ENCODE data around the gene AXIN1.
"Not testable (repeated sequence)": the region's sequence is repeated elsewhere in the genome, so short reads cannot be mapped to it uniquely, and the experiment has no call there.

Gene AXIN1

DNA sequence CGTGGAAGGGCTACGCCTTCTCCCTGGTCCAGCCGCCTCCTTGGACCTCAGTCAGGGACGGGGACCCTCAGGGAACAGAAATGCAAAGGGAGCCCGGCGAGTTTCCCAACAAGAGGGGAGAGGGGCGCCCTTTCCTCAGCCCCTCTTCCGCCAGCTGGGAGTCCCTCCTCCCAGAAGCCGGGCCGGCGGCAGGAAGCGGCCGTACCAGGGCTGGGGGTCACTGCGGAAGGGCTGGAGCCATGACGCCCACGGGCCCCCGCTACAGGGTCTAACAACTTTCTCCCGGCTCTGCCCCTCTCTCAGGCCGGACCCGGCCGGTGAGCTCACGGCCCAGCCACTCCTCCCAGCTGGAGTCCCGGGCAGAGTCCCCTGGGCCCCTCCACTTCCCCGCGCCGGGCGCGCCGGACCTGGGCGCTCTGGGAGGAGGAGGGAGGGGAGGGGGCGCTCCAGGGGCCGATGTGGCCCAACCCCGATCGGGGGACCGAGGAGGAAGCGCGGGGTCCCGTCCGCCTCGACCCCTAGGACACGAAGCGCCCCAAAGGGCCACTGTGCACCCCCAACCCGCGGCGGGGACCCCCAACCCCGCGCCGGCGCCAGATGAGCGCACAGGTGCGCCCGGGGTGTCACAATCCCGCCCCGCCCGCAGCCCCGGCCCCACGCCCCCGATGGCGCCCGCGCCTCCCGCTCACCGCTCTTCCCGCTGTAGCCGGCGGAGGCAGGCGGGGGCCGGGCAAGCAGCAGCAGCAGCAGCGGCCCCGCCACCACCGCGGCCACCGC, 28.7 kb upstream of the AXIN1 start:
- DNase-seq, result no peak

DNA sequence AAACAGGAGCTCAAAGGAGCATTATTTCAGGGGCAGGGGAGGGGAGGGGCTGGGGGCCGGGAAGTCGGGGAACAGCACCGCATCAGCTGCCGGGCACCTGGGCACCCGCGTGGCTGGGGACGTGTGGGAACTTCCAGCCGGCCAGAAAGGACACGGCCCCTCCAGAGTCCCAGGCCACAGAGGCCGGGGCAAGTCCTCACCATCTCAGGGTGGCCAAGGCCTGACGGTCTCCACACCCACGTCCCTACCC, 28.2 kb upstream of the AXIN1 start:
- no peak for DNase-seq

DNA sequence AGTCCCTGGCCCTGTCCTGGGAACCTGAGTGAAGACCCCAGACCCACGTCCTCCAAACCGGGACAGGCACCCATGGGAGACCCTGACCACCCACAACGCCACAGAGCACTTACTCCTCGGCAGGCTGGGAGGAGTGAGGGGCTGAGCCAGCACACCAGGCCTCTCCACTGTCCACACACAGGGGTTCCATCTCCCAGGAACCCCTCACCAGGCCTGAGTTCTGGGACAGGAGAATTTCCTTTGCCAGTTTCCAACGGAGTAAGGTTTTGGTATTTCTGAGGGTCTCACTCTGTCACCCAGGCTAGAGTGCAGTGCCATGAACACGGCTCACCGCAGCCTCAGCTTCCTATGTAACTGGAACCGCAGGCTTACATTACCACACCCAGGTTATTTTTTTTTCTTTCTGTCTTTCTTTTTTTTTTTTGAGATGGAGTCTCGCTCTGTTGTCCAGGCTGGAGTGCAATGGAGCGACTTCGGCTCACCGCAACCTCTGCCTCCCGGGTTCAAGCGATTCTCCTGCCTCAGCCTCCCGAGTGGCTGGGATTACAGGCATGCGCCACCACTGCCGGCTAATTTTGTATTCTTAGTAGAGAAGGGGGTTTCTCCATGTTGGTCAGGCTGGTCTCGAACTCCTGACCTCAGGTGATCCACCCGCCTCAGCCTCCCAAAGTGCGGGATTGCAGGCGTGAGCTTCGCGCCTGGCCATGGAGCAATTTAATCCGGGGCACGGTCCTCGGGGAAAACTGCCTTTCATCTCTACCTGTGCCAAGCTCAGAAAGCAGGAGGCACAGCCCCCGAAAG, 27.6 kb upstream of the AXIN1 start:
- DNase-seq, result no peak

DNA sequence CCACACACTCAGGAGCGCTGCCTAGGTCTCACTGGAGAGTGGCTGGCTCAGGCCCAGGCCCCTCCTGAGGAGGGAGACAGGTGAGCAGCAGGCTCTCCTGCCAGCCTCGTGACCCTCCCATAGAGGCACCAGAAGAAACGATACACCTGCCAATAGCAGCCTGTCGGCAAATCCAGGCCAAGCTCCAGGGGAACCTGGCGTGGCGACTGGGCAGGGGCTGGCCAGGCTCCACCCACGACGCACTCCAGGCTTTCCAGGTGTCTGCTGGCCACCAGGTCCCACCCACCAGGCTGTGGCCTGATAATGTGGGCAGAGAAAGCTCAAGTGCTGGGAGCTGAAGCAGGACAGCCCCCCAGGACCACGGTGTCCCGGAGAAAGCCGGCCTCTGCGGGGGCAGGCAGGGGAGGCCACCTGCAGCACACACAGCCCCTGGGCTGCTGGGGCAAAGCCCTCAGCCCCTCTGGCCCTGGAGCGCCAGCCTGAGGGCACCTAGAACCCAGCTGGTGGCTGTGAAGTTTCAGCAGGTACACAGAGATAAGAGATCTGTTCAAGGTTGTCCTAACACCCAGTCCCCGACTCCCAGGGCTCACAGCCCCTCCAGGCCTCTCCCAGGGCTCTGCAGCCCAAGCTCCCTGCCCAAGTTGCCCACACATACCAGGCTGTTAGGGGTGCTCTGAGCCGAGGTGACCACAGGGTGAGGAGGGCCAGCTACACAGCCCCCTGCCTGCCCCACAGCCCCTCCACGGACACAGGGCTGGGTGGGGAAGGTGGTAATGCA, 26.8 kb upstream of the AXIN1 start:
- DNase-seq, result no peak

DNA sequence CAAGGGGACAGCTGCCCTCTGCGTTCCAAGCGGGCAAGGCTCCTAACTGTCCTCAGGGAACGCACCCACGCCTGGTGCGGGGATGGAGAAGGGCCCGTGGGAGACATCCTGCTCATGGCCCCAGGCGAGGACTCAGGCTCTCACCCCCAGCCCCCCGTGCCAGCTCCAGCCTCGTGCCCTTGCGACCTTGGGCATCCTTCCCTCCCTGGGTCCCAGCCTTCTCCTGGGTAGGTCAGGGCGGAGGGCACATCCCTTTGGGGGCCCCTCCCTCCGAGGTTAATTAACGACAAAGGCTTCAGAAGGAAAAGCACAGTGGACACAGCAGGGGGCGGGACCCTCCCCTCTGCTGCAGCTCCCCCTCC, 26.3 kb upstream of the AXIN1 start:
- no peak for DNase-seq

DNA sequence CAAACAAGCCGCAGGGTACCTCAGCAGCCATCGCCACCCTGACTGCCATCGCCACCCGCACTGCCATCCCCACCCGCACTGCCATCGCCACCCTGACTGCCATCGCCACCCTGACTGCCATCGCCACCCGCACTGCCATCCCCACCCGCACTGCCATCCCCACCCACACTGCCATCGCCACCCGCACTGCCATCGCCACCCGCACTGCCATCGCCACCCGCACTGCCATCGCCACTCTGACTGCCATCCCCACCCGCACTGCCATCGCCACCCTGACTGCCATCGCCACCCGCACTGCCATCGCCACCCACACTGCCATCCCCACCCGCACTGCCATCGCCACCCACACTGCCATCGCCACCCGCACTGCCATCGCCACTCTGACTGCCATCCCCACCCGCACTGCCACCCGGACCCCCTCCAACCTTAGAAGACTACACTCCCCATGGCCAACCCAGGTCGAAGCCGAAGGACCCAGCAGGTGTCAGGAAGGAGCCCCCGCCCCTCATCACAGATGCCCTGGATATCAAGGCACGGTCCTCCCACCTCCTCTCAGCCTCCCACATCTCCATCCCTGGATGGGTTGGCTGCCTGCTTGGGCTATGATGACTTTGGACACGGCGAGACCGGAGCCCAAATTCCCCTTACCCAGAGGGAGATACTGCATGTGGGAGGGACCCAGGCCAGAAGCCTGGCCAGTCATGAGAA, 25.7 kb upstream of the AXIN1 start:
- DNase-seq, result not testable (repeated sequence)

DNA sequence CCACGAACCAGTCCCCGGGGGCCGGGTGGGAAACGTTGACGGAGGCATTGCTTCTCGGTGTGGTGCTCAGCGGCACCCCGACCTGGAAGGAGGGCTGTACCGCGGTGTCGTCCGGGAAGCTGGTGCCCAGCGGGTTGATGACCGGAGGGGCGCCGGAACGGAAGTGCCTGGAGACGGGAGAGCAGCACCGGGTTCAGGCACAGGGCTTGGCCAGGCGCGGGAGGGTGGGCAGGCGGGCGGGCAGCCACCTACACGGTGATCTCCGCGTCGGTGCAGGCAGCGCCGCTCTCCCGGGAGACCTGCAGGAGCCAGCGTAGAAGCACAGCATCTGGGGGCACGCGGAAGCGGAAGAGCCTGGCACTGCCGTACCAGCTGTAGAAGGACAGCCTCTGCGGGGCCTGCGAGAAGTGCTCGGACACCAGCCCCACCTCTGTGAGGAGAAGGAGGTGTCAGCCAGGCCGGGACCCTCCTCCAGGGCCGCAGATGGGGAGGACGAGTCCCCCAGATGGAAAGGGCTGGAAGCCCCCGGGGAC, 25.0 kb upstream of the AXIN1 start:
- no peak for DNase-seq

DNA sequence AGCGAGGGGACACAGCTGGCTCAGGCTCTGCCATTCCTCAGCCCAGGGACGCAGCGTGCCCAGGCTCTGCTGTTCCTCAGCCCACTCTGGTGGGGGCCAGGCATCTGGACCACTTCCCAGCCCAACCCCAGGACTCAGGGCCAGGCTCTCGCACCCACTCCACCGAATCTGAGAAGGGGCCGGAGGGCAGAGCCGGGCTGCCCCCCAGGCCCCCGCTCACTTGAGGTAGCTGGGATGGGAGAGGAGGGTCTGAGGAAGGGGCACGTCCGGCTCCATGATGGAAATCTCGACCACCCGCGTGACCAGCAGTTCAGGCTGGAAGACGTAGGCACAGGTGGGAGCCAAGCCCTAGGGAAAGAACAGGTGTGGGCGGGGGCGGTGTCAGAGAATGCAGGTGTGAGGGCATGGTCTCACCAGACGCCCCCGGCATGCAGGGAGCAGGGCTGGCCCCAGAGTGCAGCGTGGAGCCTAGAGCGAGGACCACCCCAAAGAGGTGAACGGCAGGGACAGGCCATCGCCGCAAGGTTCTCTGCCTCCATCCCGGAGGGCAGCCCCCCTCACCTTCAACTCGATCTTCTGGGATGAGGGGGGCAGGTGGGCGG, 24.4 kb upstream of the AXIN1 start:
- no peak for DNase-seq

DNA sequence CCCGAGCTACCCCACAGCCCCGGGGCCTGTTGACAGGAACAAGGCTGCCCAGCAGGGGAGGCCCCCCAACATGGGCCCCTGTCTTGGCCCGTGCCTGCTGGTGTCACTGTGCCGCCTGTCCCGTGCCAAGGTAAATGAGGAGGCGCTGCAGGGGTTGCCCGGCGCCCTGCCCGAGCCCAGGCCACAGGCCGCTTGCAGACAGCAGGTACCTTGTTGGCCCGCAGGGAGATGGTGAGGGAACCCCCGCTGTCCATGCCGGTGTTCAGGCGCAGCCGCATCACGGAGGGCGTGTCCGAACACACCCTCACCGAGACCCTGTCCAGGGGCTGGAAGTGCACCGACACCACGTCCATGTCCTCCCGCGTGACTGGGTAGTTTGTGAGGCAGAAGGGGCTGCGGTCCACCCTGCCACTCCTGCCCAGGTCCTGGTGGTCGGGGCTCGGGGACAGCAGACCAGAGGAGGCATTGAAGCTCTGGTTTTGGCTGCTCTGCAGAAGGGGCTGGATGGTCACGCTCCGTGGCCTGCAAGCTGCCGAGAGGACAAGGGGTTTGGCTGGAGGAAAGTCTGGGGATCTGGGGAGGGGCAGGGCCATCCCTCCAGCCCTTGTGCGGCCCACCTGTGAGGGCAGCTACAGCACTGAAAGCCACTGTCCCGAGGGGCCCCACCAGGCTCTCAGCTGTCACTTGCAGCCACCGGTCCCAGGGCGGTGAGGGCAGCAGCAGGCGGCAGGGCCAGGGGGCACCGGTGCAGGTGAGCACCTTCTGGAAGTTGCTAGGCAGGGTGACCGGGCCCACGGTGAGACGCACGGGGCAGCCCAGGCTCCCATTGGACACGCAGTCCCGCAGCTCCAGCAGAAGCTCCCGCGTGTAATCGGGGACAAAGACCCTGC, 23.6 kb upstream of the AXIN1 start:
- DNase-seq, result no peak

DNA sequence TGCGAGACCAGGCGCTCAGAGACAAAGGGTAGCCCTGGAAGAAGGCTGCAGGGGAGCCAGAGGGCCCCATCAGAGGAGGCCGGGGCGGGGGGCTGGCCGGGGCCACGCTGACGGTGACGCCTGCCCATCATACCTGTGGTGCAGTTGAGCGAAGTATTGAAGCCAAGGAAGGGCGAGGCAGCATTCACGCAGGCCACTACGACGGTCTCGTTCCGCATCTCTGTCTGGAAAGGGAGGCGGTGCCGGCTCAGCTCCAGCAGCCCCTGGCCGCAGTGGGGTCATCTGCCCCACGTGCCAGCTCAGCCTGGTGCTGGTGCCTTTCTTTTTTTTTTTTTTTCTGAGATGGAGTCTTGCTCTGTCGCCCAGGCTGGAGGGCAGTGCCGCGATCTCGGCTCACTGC, 22.7 kb upstream of the AXIN1 start:
- no peak for DNase-seq

DNA sequence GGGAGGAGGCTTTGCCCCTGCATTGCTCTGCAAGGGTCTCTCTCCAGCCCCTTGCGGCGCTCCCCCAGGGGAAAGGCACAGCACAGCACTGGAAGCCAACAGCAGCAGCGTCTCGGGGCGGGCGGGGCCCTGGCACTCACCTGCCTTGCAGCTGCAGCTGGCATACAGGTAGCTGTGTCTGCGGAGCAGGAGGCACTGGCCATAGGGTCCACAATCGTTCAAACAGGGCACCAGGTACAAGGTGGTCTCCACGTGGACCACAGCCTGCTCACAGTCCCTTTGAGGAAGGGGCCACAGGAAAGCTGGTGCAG, 22.0 kb upstream of the AXIN1 start:
- no peak for DNase-seq

DNA sequence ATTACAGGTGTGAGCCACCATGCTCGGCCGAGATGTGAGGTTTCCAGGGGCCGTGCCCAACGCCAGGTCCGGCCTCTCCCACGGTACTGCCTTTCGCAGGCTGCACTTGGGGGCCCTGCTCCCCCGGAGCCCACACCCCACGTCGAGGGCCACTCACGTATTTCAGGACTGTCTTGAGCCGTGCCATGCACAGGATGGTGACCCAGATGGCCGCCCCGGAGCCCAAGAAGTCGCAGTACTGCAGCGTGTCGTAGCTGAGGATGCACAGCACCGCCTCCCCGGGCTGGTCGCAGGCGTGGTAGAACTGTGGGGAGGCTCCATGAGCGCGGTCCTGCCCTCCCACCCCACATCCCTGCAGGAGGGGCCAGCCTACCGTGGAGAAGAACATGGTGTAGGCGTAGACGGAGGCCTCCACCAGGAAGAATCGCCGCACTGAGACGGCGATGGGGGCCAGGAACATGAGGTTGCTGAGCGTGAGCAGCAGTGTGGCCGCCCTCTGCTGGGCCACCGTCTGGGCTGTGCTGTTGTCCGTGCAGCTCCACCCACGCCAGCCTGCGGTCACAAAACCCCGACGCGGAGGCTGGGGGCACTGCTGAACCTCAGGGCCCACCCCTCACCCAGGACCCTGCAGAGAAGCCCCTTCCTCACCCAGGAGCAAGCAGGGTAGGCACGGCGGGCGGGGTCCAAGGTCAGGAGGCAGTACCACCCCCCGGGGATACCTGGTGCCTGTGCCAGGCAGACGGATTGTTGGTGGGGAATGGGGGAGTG, 21.5 kb upstream of the AXIN1 start:
- DNase-seq, result no peak

DNA sequence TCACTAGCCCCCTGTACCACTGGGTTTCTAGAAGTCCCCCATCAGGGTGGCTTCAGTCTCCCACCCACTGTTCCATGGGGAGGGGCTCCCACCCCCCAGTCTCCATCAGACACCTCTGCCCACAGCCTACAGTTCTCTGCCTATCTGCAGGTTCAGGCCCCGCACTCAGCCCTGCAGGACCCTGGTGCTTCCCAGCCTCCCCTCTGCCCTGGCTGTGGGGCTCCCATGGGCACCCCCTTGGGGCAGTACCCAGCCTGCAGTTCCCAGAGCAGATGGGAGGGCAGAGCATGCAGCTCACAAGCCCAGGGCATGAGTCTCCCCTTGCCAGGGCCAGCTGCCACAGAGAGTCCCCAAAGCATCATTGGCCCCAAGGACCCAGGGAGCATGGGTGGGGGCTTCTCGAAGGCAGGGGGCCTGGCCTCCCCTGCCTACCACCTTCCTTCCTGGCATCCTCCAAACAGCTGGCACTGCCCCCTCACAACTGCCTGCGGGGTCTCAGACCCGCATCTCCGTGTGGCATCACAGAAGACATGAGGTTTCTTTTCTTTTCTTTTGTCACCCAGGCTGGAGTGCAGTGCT, 20.6 kb upstream of the AXIN1 start:
- no peak for DNase-seq

DNA sequence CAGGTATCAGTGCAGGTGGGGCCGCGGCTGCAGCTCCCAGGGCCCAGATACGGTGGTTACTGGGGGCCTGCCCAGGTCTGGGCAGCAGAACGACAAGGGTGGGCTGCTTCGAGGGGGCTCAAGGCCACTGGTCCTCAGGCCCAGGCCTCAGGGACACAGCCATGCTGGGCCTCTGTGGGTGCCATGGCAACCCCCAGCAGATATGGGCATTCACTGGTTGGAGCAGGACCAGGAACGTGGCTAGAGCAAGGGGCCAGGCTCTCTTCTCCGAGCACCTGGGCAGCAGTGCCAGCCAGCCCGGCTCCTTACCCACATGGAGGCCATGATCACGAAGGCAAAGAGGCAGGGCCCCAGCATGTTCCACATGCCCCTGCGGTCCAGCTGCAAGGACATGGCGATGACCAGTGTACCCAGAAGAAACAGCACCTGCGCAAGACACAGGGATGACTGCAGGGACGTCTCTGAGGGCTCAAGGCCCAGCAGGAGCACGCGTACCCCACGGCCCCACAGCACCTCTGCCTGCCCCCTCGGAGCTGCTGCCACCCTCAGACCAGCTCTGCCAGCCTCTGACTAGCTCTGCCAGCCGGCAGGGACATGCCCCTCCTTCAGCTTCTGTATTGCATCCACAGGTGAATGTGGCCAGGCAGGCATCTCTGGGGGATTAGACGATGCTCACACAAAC, 19.9 kb upstream of the AXIN1 start:
- no peak for DNase-seq

DNA sequence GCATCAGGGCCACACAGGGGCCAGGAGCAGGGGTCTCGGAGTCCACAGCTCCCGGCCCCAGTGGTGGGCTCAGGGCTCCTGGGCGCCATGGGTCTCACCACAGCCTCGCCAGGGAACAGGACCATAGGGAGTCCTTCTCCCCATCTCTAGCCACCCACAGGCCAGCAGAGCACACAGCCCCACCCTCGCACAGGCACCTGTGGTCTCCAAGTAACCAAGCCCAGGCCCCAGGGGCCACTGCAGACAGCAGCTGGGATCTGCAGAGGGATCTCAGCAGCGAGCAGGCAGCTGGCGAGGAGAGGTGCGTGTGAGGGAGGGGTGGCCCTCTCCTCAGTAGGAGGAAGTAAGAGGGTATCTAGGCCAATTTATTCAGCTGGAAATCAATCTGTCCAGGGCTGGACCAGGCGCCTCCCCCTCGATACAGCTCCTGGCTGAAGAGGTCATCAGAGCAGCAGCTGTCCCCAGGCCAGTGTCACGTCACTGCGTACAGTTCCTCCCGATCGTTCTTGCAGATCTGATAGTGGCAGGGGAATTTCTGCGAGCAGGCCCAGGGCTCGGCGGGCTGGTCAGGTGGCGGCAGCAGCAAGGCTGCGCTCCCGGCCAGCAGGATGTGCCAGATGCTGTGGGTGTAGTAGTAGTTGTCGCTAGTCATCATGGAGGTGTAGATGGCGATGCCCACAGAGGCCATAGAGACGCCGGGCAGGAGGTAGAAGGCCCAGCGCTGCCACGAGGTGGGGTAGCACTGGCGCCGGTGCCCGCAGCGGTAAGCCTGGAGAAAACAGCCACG, 19.2 kb upstream of the AXIN1 start:
- no peak for DNase-seq

DNA sequence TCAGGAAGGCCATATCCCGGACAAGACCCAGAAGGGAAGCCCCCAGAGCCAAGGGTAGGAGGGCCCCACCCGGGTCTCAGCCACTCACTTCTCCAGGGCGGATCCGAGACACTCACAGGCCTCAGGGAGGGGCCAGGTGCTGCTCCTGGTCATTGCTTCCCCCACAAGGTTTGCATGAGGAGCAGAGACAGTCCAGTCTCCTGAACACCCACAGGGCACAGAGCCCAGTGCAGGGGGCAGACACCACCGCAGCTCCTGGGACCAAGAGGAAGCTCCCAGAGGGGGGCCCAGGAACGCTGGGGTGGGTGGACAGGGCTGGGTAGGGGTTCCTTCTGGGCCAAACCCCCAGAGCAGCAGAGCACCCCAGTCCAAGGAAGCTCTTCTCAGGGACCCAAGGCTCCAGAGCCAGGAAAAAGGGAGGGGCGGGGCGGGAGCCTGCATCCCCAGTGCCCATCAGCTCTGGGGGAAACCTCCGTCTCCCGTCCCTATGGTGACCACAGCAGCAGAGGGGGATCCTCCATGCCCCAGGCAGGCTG, 18.5 kb upstream of the AXIN1 start:
- no peak for DNase-seq

DNA sequence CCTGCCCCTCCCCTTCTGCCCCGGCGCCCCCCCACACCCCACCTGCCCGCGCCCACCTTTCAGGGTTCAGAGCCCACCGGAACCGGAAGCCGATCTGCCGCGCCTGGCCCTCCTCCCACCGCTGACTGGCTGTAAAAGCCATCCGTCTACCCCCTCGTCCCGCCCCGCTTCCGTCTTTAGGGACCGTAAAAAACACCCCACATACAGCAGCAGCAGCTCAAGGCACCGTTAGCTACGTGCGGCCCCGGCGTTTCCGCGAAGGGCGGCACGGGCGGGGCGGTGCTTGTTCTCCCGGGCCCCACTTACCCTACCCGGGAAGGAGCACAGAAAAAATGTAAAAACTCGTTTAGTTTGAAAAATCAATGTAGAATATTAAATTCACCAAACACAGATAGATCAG, 17.9 kb upstream of the AXIN1 start, which contains the start of gene MRPL28:
MRPL28 (minus strand) TSS at position 96 of the 400 bp plus-strand sequence. CDS start 320 bp downstream, outside the sequence.
- DNase-seq, result peak; percentile 88

DNA sequence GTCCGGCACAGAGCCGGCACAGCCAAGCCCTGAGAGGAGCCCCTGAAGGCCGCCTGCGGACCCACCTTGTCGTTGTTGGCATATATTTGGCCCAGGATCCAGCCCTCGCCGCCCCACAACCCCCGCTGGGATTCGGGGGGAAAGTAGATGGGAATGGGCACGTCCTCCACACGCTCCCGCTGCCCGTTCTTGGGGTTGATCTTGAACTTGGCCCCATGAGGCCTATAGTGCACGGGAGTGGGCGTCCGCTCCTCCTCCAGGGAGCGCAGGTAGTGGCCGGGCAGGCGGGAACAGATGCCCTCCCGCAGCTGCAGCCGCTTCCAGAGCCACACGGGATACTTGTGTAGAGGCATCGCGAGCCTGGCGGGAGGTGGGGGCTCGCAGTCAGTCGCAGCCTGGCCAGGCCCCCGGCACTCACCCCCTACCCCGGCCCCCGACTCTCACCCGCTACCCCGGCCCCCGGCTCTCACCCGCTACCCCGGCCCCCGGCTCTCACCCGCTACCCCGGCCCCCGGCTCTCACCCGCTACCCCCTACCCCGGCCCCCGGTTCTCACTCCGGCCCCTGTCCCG, 17.4 kb upstream of the AXIN1 start:
- no peak for DNase-seq

Data from activated CD4-positive, alpha-beta T cell treated with anti-CD3 and anti-CD28 coated beads for 1 hour (primary cell).